Erythroblast (primary cell): Measurements from ENCODE around the gene SYNE2.

Experiments
- DNase-seq, 2 experiments: peaks; one replicate each; lab custom pipeline; 2025; lab: John Stamatoyannopoulos, UW
- GATA1 ChIP-seq: IDR thresholded peaks from 2 replicates; pipeline ENCODE4 v1.6.1; 2011; ENCODE audit warnings: low read depth, mild to moderate bottlenecking, control low read depth, low read length, moderate library complexity
- POLR2A ChIP-seq: IDR thresholded peaks from 2 replicates; pipeline ENCODE4 v1.6.1; 2011; ENCODE audit warnings: mild to moderate bottlenecking, low read length

Gene SYNE2

DNA sequence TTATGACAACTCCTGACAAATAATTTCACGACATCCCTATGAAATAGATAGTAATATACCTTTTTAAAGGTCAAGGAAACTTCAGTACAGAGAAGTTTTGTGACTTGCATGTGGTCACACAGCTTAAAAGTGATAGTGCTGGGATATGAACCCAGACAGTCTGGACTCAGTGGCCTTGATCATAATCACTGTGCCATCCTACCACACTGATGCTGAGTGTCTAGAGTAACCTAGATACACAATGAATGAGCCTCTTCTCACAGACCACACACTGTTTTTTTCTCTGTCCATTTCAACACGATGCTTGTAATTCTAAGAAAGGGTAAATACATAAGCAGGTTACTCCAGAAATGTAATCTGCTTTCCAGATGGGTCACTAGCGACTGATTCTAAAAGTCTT is 88.2 kb downstream of the SYNE2 start:
- TF ChIP-seq GATA1 (no peak), POLR2A (no peak)
- DNase-seq = no peak

DNA sequence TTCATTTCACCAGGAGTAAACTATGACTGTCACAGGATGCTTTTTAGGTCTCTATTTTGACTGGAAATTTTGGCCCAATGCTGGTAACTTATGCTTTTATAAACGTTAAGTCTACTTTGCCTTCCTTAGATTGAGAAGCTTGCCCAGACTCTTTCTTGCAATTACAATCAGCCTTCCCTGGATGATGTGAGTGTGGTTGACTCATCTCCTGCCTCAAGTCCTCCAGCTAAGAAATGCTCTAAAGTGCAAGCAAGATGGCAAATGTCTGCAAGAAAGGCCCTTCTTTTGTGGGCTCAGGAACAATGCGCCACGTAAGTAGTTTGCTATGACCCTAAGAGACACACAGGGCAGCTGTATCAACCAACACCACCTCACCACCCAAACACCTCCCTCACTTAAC is 96.9 kb downstream of the SYNE2 start:
- TF ChIP-seq GATA1 (no peak), POLR2A (no peak)
- no peak for DNase-seq

DNA sequence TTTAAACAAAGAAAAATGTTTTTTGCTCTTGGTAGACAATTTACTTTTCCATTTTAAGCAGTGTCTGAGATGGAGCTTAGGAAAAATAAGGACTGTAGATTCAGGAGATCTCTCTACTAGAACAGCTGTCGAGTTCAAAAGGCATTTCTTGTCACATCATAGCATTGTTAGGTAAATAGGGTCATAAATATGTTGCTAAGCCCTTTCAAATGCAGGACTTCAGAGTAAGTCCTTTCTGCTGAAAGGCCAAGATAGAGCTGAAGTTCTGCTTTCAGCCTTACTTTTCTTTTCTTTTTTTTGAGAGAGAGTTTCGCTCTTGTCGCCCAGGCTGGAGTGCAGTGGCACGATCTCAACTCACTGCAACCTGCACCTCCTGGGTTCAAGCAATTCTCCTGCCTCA is 98.2 kb downstream of the SYNE2 start:
- no peak for TF ChIP-seq POLR2A
- TF ChIP-seq GATA1 = no peak
- no peak for DNase-seq

DNA sequence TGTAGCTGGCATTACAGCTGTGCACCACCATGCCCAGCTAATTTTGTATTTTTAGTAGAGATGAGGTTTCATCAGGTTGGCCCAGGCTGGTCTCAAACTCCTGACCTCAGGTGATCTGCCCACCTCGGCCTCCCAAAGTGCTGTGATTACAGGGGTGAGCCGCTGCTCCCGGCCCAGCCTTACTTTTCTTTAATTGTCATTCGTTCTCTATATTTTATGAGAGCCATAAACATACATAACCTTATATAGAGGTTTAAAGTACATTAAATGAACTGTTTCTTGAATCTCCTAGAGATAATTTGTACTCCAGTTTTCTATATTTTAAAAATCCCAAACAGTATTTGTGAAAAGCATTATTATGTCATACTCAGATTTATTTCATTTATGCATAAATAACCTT is 98.6 kb downstream of the SYNE2 start:
- DNase-seq = no peak
- TF ChIP-seq POLR2A (no peak), GATA1 (no peak)

DNA sequence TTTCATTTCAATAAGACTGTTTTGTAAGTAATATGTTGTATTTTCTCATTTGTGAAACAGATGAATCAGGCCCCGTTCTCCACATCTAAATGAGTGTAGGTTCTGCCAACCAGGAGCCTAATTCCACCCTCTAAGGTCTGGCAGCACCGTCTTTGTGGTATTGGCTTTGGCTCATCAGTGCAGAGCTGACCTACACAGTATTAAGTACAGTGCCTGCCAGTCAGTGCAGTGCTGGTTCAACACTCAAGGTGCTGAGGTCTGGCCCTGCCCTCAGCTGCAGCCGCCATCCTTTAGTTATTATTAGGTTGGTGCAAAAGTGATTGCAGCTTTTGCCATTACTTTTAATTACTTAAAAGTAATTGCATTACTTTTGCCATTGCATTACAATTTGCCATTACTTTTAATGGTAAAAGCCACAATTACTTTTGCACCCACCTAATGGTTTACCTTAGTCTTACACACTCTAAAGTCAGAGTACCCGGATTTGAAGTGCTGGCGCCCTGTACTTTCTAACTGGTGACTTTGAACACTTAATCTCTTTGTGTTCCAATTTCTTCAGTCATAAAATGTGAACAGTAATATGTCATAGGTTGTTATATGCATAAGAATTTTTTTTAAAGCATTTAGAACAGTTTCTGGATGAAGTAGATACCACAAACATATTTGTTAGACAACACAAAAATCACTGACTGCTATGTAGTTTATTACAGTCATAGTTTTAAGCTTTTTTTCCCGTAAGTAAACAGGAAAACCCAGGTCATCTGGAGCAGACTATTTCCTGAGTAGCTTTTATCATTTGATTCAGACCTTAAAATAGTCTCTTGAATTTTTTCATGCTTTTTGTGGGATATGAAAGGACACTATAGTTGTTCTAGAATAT is 99.5 kb downstream of the SYNE2 start:
- DNase-seq = no peak
- no peak for TF ChIP-seq POLR2A
- TF ChIP-seq GATA1 = no peak

DNA sequence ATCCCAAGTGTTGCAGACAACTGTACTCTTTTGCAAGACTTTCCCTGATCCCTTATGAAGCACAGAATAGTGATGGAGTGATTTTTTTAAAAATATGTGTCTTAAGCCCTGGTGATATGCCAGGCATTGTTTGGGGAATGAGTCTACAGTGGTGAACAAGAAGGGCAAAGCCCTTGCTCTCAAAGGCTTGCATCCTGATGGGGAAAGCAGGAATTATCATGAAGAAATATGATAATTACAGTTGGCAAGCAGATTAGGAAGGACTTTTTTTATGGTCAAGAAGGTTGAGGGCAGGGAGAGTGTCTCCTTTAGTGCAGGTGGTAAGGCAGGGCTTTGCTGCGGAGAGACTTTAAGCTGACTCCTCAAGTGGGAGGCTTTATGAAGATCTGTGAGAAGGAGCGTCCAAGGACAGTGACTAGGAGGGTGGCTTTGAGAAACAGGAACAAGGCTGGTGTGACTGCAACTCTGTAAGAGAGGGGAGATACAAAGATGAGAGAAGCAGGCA is 100.2 kb downstream of the SYNE2 start:
- no peak for DNase-seq
- TF ChIP-seq GATA1 (no peak), POLR2A (no peak)

DNA sequence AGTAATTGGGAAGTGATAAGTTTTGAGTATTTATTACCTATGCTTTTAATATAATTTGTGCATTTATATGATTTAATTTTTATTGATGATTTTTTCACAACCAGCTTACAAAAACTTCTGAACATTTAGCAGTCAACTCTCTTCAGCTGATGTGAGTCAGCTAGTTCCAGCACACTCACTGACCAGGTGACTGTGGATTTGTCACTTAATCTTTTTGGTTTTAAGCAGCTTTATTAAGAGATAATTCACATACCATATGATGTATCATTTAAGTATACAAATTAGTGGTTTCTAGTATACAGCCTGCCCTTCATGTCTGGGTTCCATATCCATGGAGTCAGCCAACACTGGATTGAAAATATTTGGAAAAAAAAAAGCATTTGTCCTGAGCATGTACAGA is 103.5 kb downstream of the SYNE2 start:
- no peak for DNase-seq

DNA sequence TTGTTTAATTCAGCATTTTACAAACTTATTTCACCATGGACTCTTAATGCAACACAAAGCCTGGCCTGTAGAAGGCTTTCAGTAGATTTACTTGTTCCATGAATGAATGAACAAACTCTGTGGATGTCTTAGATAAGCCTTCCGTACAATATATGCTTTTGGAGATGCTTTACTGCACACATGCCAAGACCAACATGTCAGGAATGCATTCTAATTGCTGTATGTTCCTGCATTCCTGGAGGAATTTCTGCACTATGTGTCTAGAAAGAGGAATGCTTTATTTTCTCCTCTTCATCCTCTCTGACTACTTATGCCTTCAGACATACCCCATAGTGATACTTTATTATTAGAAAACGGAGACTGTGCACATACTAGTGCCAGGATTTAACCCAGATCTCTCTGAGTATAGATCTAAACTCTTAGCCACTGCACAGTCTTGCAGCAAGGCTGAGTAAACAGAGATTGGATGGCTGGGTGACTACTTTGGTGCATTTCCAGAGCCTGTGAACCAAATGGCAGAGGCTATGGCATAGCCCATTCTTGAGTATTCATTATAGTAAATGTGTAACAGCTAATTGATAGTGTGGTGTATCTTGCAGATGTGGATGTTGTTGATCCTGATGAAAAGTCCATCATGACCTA is 108.2 kb downstream of the SYNE2 start:
- TF ChIP-seq POLR2A = no peak
- no peak for DNase-seq

More for the DNA sequence above, 103.5 kb downstream of the SYNE2 start:
- TF ChIP-seq POLR2A (no peak), GATA1 (no peak)

DNA sequence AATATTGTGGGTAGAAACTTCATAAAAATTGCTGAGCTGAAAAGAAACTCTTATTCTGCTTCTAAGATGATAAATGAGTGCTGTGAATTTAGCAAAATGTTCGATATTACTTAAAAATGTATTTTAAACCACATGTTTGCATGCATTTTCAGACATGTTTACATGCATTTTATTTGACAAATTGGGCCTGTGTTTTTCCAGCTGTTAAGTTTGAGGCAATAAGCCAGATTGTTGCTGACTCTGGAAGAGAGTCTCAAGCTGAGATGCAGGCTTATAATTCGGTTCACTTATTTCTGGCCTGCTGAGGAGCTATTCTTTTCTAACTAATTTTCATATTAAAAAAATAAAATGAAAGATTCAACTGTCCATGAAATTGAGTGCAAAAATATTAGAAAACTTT is 110.1 kb downstream of the SYNE2 start:
- no peak for DNase-seq
- TF ChIP-seq GATA1 = no peak
- TF ChIP-seq POLR2A = no peak

DNA sequence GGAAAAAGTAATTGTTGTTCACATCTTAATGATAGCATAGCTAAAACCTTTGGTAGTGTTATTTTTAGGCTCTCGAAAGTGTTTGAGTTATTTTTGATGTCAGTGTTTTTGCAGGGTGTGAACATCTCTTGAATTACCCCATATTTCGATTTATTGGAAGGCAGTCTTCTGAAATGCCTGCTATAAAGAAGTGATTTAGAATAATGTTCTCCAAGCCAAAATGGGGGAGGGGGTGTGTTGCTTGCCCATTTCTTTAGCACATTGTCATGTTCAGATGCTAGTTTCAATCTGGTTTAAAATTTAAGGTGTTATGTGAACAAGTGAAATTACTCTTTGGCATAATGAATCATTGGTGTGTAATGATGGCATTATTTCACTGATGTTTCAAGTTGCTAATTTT is 110.6 kb downstream of the SYNE2 start:
- DNase-seq = no peak
- no peak for TF ChIP-seq GATA1
- TF ChIP-seq POLR2A = no peak

DNA sequence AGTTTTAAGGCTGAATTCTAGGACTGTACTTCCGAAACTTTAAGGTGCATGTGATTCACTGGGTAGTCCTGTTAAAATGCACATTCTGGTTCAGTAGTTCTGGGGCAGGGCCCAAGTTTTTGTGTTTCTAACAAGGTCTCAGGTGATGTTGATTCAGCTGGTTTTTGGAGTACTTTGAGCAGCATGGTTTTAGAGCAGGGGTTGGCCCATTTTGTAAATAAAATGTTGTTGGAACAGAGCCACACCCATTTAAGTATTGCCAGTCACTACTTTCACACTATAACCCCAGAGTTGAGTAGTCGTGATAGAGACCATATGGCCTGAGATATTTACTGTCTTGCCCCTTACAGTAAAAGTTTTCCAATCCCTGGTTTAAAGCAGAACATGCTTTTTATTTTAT is 111.3 kb downstream of the SYNE2 start:
- no peak for DNase-seq
- TF ChIP-seq POLR2A = no peak
- TF ChIP-seq GATA1 = no peak

DNA sequence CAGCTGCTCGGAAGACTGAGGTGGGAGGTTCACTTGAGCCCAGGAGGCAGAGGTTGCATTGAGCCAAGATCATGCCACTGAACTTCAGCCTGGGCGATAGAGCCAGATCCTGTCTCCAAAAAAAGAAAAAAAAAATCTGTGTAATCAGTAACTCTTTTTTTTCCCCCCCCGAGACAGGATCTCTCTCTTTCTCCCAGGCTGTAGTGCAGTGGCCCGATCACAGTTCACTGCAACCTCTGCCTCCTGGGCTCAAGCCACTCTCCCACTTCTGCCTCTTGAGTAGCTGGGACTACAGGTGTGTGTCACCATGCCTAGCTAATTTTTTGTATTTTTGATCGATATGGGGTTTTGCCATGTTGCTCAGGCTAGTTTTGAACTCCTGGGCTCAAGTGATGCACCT is 113.6 kb downstream of the SYNE2 start:
- no peak for TF ChIP-seq GATA1
- TF ChIP-seq POLR2A = no peak
- no peak for DNase-seq

DNA sequence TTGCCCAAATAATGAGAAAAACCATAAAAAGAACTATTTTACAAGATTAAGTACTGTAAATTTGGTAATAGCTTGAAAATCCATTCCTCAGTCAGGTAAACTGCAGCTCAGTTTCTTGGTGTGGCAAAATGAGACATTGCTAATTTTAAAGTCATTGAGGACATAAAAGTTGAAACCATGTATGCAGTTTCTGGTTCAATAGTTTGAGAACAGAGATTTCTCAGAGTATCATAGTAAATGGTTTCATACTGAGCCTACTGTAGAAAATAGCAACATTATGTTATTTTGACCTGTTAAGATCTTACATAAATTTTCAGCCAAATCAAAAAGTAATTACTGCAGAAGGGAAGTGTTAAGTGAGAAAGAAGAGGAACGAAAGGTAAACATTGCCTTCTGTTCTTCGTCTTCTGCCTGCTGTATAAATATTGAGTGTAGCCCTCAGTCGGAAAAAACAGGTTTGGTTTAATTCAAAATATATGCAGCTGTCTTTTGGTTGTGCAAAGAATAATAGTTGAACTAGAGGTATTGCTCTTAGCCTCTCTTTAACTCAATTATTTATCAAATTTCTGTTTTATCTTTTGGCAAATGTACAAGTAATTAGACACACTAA is 119.6 kb downstream of the SYNE2 start:
- TF ChIP-seq GATA1 (no peak), POLR2A (no peak)
- no peak for DNase-seq

DNA sequence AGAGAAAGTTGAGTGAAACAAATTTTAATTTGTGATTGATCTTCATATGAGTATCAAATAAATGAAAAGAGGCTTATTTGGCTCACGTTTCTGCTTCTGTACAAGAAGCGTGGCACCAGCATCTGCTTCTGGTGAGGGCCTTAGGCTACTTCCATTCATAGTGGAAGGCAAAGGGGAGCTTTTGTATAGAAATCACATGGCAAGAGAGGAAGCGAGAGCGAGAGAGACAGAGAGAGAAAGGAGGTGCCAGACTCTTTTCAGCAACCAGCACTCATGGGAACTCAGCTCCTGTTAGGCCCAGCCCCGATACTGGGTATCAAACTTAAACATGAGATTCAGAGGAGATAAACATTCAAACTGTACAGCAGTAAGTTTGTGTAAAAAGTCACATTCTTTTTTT is 121.4 kb downstream of the SYNE2 start:
- no peak for DNase-seq
- TF ChIP-seq POLR2A (no peak), GATA1 (no peak)
